ENCODE measurements around the gene ACAN.

The ACAN gene

GRCh38 chr15:88814393-88814792 is 11.2 kb downstream of the ACAN start:
- H3K9me3 ChIP-seq (ENCODE audit: control insufficient read depth in 2 of 2, low read length in 2 of 2) = no peaks in the 10 kb centered on the region
- H3K27me3 ChIP-seq (ENCODE audit: control insufficient read depth in 2 of 2, insufficient read depth in 2 of 2, low read length in 2 of 2) = peaks cover 0 to 7% of the 10 kb centered on the region in 2 donors
- no peak overlapping the region for H3K27ac ChIP-seq (ENCODE audit: low read depth in 2 of 2, low read length in 2 of 2)
- H3K9ac ChIP-seq (ENCODE audit: low read depth in 1 of 2, low read length in 2 of 2) = no peak overlapping the region
- H3K36me3 ChIP-seq (ENCODE audit: control insufficient read depth in 2 of 2, insufficient read depth in 2 of 2, low read length in 2 of 2) = no peaks in the 10 kb centered on the region
- H3K4me3 ChIP-seq (ENCODE audit: low read length in 2 of 2) = no peak overlapping the region
- no peaks in the 10 kb centered on the region for H3K4me1 ChIP-seq (ENCODE audit: control insufficient read depth in 2 of 2, insufficient read depth in 2 of 2, low read length in 2 of 2)

GRCh38 chr15:88818920-88819319 is 15.7 kb downstream of the ACAN start:
- no peak overlapping the region for H3K27ac ChIP-seq (ENCODE audit: low read depth in 2 of 2, low read length in 2 of 2)
- H3K4me1 ChIP-seq (ENCODE audit: control insufficient read depth in 2 of 2, insufficient read depth in 2 of 2, low read length in 2 of 2) = no peaks in the 10 kb centered on the region
- H3K9ac ChIP-seq (ENCODE audit: low read depth in 1 of 2, low read length in 2 of 2) = no peak overlapping the region

GRCh38 chr15:88821993-88822392 is 18.8 kb downstream of the ACAN start:
- Histone ChIP-seq H3K4me1 (ENCODE audit: control insufficient read depth in 2 of 2, insufficient read depth in 2 of 2, low read length in 2 of 2) (no peaks in the 10 kb centered on the region), H3K27me3 (ENCODE audit: control insufficient read depth in 2 of 2, insufficient read depth in 2 of 2, low read length in 2 of 2) (peaks cover 2 to 3% of the 10 kb centered on the region in 2 donors), H3K27ac (ENCODE audit: low read depth in 2 of 2, low read length in 2 of 2) (no peak overlapping the region), H3K9me3 (ENCODE audit: control insufficient read depth in 2 of 2, low read length in 2 of 2) (no peaks in the 10 kb centered on the region), H3K36me3 (ENCODE audit: control insufficient read depth in 2 of 2, insufficient read depth in 2 of 2, low read length in 2 of 2) (no peaks in the 10 kb centered on the region), H3K4me3 (ENCODE audit: low read length in 2 of 2) (no peak overlapping the region), H3K9ac (ENCODE audit: low read depth in 1 of 2, low read length in 2 of 2) (no peak overlapping the region)

More at GRCh38 chr15:88818920-88819319, 15.7 kb downstream of the ACAN start:
- Histone ChIP-seq H3K27me3 (ENCODE audit: control insufficient read depth in 2 of 2, insufficient read depth in 2 of 2, low read length in 2 of 2) (peaks cover 2 to 9% of the 10 kb centered on the region in 2 donors), H3K4me3 (ENCODE audit: low read length in 2 of 2) (no peak overlapping the region), H3K9me3 (ENCODE audit: control insufficient read depth in 2 of 2, low read length in 2 of 2) (no peaks in the 10 kb centered on the region), H3K36me3 (ENCODE audit: control insufficient read depth in 2 of 2, insufficient read depth in 2 of 2, low read length in 2 of 2) (no peaks in the 10 kb centered on the region)

- Histone ChIP-seq H3K9ac (ENCODE audit: low read depth in 1 of 2, low read length in 2 of 2) (no peak overlapping the region), H3K4me3 (ENCODE audit: low read length in 2 of 2) (no peak overlapping the region), H3K4me1 (ENCODE audit: control insufficient read depth in 2 of 2, insufficient read depth in 2 of 2, low read length in 2 of 2) (no peaks in the 10 kb centered on the region), H3K9me3 (ENCODE audit: control insufficient read depth in 2 of 2, low read length in 2 of 2) (no peaks in the 10 kb centered on the region), H3K27me3 (ENCODE audit: control insufficient read depth in 2 of 2, insufficient read depth in 2 of 2, low read length in 2 of 2) (no peaks in the 10 kb centered on the region), H3K36me3 (ENCODE audit: control insufficient read depth in 2 of 2, insufficient read depth in 2 of 2, low read length in 2 of 2) (no peaks in the 10 kb centered on the region), H3K27ac (ENCODE audit: low read depth in 2 of 2, low read length in 2 of 2) (no peak overlapping the region)
Measured at GRCh38 chr15:88828791-88829190, 25.6 kb downstream of the ACAN start.

GRCh38 chr15:88830016-88830415 is 26.8 kb downstream of the ACAN start:
- no peaks in the 10 kb centered on the region for H3K9me3 ChIP-seq (ENCODE audit: control insufficient read depth in 2 of 2, low read length in 2 of 2)
- H3K4me1 ChIP-seq (ENCODE audit: control insufficient read depth in 2 of 2, insufficient read depth in 2 of 2, low read length in 2 of 2) = no peaks in the 10 kb centered on the region
- H3K36me3 ChIP-seq (ENCODE audit: control insufficient read depth in 2 of 2, insufficient read depth in 2 of 2, low read length in 2 of 2) = no peaks in the 10 kb centered on the region

GRCh38 chr15:88832820-88833730 is 29.8 kb downstream of the ACAN start:
- Histone ChIP-seq H3K27me3 (ENCODE audit: control insufficient read depth in 2 of 2, insufficient read depth in 2 of 2, low read length in 2 of 2) (no peaks in the 10 kb centered on the region), H3K9ac (ENCODE audit: low read depth in 1 of 2, low read length in 2 of 2) (no peak overlapping the region), H3K4me3 (ENCODE audit: low read length in 2 of 2) (no peak overlapping the region), H3K9me3 (ENCODE audit: control insufficient read depth in 2 of 2, low read length in 2 of 2) (no peaks in the 10 kb centered on the region), H3K36me3 (ENCODE audit: control insufficient read depth in 2 of 2, insufficient read depth in 2 of 2, low read length in 2 of 2) (no peaks in the 10 kb centered on the region), H3K27ac (ENCODE audit: low read depth in 2 of 2, low read length in 2 of 2) (no peak overlapping the region), H3K4me1 (ENCODE audit: control insufficient read depth in 2 of 2, insufficient read depth in 2 of 2, low read length in 2 of 2) (no peaks in the 10 kb centered on the region)

More at GRCh38 chr15:88830016-88830415, 26.8 kb downstream of the ACAN start:
- H3K9ac ChIP-seq (ENCODE audit: low read depth in 1 of 2, low read length in 2 of 2) = no peak overlapping the region
- H3K27ac ChIP-seq (ENCODE audit: low read depth in 2 of 2, low read length in 2 of 2) = no peak overlapping the region
- no peaks in the 10 kb centered on the region for H3K27me3 ChIP-seq (ENCODE audit: control insufficient read depth in 2 of 2, insufficient read depth in 2 of 2, low read length in 2 of 2)
- H3K4me3 ChIP-seq (ENCODE audit: low read length in 2 of 2) = no peak overlapping the region

- no peaks in the 10 kb centered on the region for H3K36me3 ChIP-seq (ENCODE audit: control insufficient read depth in 2 of 2, insufficient read depth in 2 of 2, low read length in 2 of 2)
- H3K4me1 ChIP-seq (ENCODE audit: control insufficient read depth in 2 of 2, insufficient read depth in 2 of 2, low read length in 2 of 2) = no peaks in the 10 kb centered on the region
- no peak overlapping the region for H3K27ac ChIP-seq (ENCODE audit: low read depth in 2 of 2, low read length in 2 of 2)
- H3K4me3 ChIP-seq (ENCODE audit: low read length in 2 of 2) = no peak overlapping the region
- H3K9me3 ChIP-seq (ENCODE audit: control insufficient read depth in 2 of 2, low read length in 2 of 2) = no peaks in the 10 kb centered on the region
- H3K9ac ChIP-seq (ENCODE audit: low read depth in 1 of 2, low read length in 2 of 2) = no peak overlapping the region
- no peaks in the 10 kb centered on the region for H3K27me3 ChIP-seq (ENCODE audit: control insufficient read depth in 2 of 2, insufficient read depth in 2 of 2, low read length in 2 of 2)
Measured at GRCh38 chr15:88833731-88834100, 30.5 kb downstream of the ACAN start.

GRCh38 chr15:88834211-88834812 is 31.1 kb downstream of the ACAN start:
- Histone ChIP-seq H3K9me3 (ENCODE audit: control insufficient read depth in 2 of 2, low read length in 2 of 2) (no peaks in the 10 kb centered on the region), H3K27ac (ENCODE audit: low read depth in 2 of 2, low read length in 2 of 2) (no peak overlapping the region), H3K9ac (ENCODE audit: low read depth in 1 of 2, low read length in 2 of 2) (no peak overlapping the region), H3K27me3 (ENCODE audit: control insufficient read depth in 2 of 2, insufficient read depth in 2 of 2, low read length in 2 of 2) (no peaks in the 10 kb centered on the region), H3K4me3 (ENCODE audit: low read length in 2 of 2) (no peak overlapping the region), H3K36me3 (ENCODE audit: control insufficient read depth in 2 of 2, insufficient read depth in 2 of 2, low read length in 2 of 2) (no peaks in the 10 kb centered on the region), H3K4me1 (ENCODE audit: control insufficient read depth in 2 of 2, insufficient read depth in 2 of 2, low read length in 2 of 2) (no peaks in the 10 kb centered on the region)

GRCh38 chr15:88835119-88835518 is 31.9 kb downstream of the ACAN start:
- Histone ChIP-seq H3K27me3 (ENCODE audit: control insufficient read depth in 2 of 2, insufficient read depth in 2 of 2, low read length in 2 of 2) (no peaks in the 10 kb centered on the region), H3K36me3 (ENCODE audit: control insufficient read depth in 2 of 2, insufficient read depth in 2 of 2, low read length in 2 of 2) (no peaks in the 10 kb centered on the region), H3K4me3 (ENCODE audit: low read length in 2 of 2) (no peak overlapping the region), H3K4me1 (ENCODE audit: control insufficient read depth in 2 of 2, insufficient read depth in 2 of 2, low read length in 2 of 2) (no peaks in the 10 kb centered on the region), H3K27ac (ENCODE audit: low read depth in 2 of 2, low read length in 2 of 2) (no peak overlapping the region), H3K9me3 (ENCODE audit: control insufficient read depth in 2 of 2, low read length in 2 of 2) (no peaks in the 10 kb centered on the region), H3K9ac (ENCODE audit: low read depth in 1 of 2, low read length in 2 of 2) (no peak overlapping the region)

- no peaks in the 10 kb centered on the region for H3K4me1 ChIP-seq (ENCODE audit: control insufficient read depth in 2 of 2, insufficient read depth in 2 of 2, low read length in 2 of 2)
- H3K27ac ChIP-seq (ENCODE audit: low read depth in 2 of 2, low read length in 2 of 2) = no peak overlapping the region
- H3K27me3 ChIP-seq (ENCODE audit: control insufficient read depth in 2 of 2, insufficient read depth in 2 of 2, low read length in 2 of 2) = no peaks in the 10 kb centered on the region
- H3K4me3 ChIP-seq (ENCODE audit: low read length in 2 of 2) = no peak overlapping the region
- H3K9me3 ChIP-seq (ENCODE audit: control insufficient read depth in 2 of 2, low read length in 2 of 2) = no peaks in the 10 kb centered on the region
- H3K9ac ChIP-seq (ENCODE audit: low read depth in 1 of 2, low read length in 2 of 2) = no peak overlapping the region
- no peaks in the 10 kb centered on the region for H3K36me3 ChIP-seq (ENCODE audit: control insufficient read depth in 2 of 2, insufficient read depth in 2 of 2, low read length in 2 of 2)
Measured at GRCh38 chr15:88835646-88836045, 32.4 kb downstream of the ACAN start.

Measured in mucosa of rectum (tissue), 2 donors.